ENCODE measurements around the gene HOXD4.

The HOXD4 gene

GRCh38 chr2:176158855-176159662 is 7.7 kb downstream of the HOXD4 start:
- DNase-seq = no peak

DNA sequence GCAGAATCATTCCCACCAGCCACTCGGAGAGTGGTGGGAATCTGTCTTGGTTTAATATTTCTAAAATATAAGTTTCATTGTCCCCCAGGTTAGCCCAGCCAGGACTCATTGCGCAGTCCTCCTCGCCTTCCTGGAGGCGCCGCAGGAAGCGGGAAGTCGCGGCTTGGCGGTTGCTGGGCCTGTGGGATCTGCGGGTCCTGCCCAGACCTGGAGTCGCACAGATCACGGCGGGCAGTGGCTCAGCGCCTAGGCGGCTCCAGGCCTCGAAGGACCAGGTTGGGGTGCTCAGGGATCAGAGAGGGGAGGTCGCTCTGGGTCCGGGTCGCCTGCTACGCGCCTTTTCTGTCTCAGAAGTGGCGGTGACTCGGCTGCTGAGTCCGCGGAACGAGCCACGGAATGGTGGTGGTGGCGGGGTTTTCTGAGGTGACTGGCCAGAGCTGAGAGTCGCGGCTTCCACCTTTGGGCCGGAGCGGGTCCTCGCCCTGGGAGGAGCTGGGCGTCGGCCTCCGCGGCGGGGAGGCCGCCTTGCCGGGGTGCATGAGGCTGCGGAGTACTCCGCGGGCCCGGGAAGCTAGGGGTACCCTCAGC is 8.4 kb downstream of the HOXD4 start:
- DNase-seq = no peak

GRCh38 chr2:176160251-176160985 is 9.1 kb downstream of the HOXD4 start:
- DNase-seq = no peak

- DNase-seq = no peak
Observed at GRCh38 chr2:176160986-176161824, 9.9 kb downstream of the HOXD4 start.

DNA sequence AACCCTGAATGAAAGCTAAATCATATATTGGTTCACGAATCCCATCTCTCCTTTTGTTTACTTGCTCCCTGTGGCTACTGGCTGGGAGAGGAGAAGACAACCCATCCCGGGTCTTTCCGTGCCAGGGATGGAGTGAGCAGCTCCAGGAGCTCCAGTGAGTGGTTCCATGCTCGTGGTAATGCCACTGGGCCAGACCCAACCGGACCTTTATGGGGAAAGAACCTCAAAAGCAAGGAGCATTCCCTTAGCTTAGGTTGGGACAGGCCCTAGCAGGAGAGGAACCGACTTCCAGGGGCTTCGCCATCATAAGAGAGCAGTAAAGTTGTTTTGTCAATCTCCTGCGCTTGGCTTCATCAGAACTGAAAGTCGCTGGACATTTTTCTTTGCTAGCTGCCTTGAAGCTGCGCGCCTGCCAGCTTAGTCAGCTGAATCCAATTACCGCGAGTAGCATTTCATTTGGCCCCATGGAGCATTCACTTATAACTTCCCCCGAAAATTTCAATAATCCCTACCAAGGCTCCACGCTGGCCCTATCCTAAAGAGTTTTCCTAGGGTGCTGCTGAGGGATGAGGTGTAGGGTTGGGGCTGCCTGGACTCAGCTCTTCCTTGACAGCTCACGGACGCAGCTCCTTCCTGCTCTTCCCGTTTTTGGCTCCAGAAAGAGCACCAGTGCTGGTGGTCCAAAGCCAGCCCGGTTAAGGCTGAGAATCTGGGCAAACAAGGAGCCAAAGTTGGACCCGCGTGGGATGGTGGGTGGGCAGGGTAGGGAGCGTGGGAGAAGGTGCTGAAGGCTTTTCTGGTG is 10.7 kb downstream of the HOXD4 start:
- no peak for DNase-seq

GRCh38 chr2:176162911-176163671 is 11.7 kb downstream of the HOXD4 start:
- DNase-seq = no peak

DNA sequence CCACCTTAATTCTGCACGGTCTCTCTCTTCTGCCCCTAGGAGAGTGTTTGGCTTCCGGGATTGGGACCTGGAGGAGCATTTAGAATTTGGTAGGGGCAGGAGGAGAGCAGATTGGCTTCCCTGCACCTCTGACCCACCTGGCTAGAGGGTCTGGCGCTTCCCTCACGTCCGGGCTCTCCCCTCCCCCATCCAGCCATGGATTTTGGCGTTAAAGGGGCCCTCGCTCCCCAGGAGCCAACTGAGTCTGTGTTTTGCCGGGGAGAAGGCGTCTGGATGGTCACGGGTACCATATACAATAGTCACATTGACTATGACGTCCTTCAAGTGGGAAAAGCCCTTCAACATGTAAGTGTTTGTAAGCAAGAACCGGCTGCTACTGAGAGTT is 12.3 kb downstream of the HOXD4 start:
- no peak for DNase-seq

- no peak for DNase-seq
Observed at GRCh38 chr2:176164201-176164600, 12.9 kb downstream of the HOXD4 start.

DNA sequence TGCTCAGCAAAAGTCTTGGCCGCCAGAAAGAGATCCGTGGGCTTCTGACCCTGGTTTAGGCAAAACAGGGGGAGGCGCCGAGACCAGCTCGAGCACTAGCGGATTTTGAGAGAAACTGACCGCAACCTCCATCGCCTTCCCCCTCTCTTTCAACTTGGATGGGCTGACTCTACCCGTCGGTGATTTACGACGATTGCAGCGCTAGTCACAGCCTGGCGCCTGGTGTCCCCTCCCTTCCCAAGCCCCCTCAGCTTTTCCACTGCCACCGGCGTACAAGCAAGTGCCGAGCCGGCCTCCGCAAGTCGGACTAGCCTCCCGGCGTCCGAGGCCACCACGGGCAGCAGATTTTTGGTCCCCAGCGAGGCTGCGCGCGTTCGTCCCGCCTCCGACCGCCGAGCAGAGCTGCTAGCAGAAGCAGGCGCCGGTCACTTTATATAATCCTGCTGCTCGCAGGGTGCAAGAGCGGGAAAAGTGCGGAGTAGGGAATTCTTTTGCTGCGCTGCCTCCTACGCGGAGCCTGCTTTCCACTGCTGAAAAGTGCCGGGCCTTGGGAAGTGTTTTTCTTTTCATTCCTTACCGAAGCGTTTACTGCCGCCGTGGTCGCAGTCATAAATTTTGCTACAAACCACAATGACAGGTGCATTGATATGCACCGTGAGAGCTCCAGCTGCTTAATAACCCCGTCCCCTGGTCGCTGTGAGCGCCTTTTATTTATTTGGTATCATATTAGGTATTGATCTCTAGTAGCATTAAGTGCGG is 13.4 kb downstream of the HOXD4 start:
- DNase-seq = no peak

DNA sequence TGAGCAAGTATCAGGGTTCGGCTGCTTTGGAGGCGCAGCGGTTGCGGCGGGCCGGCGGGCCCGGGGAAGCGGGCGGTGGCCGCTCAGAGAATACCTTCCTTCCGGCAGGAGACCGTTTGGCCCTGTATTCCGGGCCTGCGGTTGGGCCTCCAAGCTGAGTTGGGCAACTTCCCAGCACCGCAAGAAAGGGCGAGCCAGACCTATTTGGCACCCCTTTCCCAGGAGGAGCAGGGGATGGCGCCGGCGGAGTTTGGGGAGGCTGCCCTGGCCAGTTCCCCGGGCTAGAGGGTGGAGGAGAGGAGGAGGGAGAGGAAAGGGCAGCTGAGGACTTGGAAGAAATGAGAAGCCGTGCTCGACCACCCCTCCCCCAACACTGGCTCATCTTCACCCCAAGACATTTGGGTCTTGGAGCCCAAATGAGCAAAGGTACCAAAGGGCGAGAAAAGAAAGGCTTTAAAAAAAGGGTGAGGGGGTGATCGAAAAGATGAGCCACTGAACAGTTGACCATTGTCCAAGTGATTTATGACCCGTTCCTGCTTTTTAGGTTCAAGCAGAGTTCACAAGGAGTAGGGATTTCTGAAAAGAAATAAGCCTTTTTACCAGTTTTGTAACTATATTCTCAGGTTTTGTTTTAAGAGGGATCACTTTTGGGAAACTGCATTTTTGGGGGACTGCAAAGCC is 14.2 kb downstream of the HOXD4 start:
- no peak for DNase-seq

DNA sequence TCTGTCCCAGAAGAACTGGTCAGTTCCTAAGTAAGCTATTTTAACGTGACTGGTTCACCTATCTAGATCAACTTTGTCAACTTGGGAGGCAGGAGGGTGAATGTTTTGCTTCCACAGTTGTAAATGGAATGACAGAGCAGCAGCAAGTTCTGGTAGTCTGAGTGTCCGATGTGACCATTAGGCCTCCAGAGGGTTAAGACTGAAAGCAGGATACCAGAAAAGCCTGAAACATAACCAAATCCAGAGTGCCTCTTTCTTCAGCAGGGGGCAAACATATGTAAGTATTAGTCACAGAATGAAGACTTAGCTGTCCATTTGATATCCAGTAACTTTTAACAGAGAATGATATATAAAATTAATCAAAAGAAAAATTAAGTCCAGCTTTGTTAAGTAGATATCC is 14.9 kb downstream of the HOXD4 start:
- no peak for DNase-seq

DNA sequence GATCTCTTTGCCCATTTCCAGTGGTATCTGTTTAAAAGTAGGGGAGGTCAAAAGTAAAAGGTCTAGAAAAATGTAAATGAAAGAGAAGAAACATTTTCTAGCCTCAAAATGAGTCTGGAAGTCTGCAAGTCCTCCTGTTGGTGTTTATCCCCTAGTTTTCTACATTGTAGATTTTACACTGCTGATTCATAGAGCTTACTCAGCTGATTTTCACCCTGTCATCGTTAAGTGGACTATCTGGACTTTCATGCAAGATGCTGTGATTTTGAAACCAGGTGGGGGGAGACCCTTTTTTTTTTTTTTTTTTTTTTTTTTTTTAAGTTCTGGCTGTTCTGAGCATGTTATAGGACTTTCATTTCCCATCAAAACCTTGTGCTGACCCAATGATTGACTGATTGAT is 16.0 kb downstream of the HOXD4 start:
- DNase-seq = no peak

- no peak for DNase-seq
Observed at GRCh38 chr2:176169181-176169580, 17.8 kb downstream of the HOXD4 start.

DNA sequence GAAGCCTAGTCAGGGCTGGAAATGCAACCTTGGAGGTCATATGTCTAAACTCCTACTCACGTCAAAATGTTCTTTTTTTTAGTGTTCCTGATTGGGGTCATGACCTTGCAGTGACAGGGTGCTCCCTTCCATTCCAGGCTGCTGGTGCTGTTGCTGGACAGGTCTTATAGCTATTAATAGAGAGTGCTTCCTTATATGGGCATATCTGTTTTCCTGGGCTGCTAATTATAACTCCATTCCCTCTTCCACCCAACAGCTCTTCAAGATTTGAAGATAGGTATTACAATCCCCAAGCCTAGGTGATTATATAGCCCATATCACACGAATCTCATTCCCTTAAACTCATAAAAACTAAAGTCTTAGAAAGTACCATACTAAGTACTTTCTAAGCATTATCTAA is 18.4 kb downstream of the HOXD4 start:
- no peak for DNase-seq

DNA sequence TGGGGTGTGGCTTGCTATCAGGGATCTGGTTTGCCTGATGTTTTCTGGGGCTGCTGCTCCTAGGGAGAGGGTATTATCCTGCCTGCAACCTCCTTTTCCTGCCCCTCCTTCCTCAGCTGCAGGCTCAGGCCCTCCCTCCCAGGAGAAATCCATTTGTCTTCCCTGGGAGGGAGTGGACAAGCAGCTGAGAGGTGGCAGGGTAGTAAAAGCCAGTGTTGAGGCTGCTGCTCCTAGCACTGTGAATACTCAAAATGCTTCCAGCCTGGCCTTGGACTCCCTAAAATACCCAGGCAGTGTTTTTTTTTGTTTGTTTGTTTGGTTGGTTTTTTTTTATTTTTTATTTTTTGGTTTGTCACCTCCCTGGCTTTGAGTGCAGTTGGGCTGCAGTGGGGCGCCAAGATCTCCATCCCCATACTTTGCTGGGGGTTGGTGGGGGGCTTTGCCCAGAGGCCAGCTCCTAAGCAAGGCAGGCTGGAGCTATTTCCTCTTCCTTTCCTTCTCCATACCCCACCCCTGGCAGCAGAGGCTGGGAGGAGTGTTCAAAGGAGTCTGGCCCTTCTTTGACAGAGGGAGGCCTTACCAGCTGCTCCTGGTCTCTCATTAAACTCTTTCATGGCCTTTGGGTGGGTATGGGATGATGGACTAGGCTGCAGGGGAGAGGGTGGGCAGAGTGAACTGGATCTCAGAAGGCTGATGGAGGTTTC is 19.4 kb downstream of the HOXD4 start:
- no peak for DNase-seq

- DNase-seq = no peak
Observed at GRCh38 chr2:176171351-176172006, 20.1 kb downstream of the HOXD4 start.

DNA sequence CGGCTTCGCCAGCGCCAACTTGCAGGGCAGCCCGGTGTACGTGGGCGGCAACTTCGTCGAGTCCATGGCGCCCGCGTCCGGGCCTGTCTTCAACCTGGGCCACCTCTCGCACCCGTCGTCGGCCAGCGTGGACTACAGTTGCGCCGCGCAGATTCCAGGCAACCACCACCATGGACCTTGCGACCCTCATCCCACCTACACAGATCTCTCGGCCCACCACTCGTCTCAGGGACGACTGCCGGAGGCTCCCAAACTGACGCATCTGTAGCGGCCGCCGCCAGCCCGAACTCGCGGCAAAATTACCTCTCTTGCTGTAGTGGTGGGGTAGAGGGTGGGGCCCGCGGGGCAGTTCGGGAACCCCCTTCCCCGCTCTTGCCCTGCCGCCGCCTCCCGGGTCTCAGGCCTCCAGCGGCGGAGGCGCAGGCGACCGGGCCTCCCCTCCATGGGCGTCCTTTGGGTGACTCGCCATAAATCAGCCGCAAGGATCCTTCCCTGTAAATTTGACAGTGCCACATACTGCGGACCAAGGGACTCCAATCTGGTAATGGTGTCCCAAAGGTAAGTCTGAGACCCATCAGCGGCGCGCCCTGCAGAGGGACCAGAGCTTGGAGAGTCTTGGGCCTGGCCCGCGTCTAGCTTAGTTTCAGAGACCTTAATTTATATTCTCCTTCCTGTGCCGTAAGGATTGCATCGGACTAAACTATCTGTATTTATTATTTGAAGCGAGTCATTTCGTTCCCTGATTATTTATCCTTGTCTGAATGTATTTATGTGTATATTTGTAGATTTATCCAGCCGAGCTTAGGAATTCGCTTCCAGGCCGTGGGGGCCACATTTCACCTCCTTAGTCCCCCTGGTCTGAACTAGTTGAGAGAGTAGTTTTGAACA is 20.9 kb downstream of the HOXD4 start:
- no peak for DNase-seq

Data from NK-92 treated with Interleukin-12 subunit alpha and Interleukin-12 subunit beta, amount 100 ng/mL, for 24 hours (cell line).